HG03457 (cell line): ENCODE measurements around the gene SPTY2D1.

ENCODE experiments used
- ATAC-seq: cut with Tn5 transposase; IDR thresholded peaks from one replicate; pipeline ENCODE4 v1.9.1; 2021; ENCODE audit warnings: moderate number of reproducible peaks; ENCODE audit not compliant: unreplicated experiment

Gene SPTY2D1

GRCh38 chr11:18566406-18566805 is 67.7 kb downstream of the SPTY2D1 start:
- ATAC-seq: no peak

GRCh38 chr11:18564149-18564548 is 70.0 kb downstream of the SPTY2D1 start:
- no peak for ATAC-seq

- no peak for ATAC-seq
Measured at GRCh38 chr11:18563090-18563730, 70.9 kb downstream of the SPTY2D1 start.
